HG03064 (cell line): ENCODE results near the gene PRRG3.

ENCODE experiments used
- ATAC-seq: cut with Tn5 transposase; IDR thresholded peaks from one replicate; pipeline ENCODE4 v1.9.1; 2021; ENCODE audit warnings: low read depth; ENCODE audit not compliant: unreplicated experiment

Gene PRRG3

DNA sequence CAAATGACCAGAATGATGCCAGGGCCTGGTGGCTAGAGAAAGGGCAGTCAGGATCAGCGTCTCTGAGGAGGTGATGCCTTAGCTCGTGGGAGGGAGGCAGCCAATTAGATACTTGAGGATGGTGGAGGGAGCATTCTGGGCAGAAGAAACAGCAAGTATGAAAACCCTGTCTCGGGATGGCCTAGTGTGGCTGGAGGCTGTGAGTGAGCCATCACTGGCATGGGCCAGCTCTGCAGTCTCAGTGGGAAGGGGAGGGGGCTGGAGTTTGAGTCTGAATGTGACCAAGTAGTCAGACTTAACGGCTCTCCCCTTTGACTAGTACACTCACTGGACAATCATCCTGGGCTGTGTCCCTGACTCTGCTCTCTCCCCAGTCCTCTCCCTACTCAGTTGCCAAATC lies 46.3 kb downstream of the PRRG3 start:
- no peak for ATAC-seq

- ATAC-seq, result no peak
Observed at GRCh38 chrX:151742311-151742710, 47.1 kb downstream of the PRRG3 start.

- ATAC-seq, result no peak
Observed at GRCh38 chrX:151743651-151744470, 48.6 kb downstream of the PRRG3 start.

DNA sequence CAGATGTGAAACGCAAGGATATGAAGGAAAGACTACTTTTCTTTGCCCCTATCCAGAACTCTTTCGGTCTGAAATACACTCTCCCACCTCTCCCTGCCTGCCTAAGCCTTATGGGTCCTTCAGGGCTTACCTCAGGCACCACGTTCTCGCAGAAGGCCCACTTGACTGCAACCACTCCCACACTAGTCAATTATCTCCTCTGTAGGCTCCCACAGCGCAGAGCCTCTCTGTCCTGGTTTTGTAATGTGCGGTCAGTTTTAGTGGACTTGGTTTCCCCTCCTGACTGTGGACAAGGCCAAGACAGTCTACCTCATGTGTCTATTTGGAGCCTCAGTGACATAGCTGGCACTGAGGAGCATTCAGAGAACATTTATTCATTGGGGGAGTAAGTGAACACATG lies 50.4 kb downstream of the PRRG3 start:
- ATAC-seq, result no peak

GRCh38 chrX:151746502-151746901 lies 51.2 kb downstream of the PRRG3 start:
- no peak for ATAC-seq

DNA sequence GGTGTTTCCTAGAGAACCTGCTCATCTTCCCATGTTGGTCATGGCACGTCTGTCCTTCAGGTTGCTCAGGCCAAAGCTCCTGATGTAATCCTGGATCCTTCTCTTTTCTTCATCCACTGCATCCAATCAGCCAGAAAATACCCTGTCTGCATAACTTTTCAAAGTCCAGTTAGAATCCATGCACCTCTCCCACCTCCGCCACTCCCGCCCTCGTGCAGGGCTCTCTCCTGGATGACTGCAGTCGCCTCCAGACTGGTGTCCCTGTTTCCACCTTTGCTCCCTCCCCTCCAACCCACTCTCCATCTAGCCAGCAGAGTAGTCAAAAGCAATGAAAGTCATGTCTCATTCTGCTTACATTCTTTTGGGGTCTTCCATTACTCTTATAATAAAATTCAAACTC lies 55.3 kb downstream of the PRRG3 start:
- ATAC-seq, result no peak

GRCh38 chrX:151752847-151753246 lies 57.6 kb downstream of the PRRG3 start:
- no peak for ATAC-seq

- ATAC-seq, result no peak
Observed at GRCh38 chrX:151753313-151754046, 58.2 kb downstream of the PRRG3 start.

DNA sequence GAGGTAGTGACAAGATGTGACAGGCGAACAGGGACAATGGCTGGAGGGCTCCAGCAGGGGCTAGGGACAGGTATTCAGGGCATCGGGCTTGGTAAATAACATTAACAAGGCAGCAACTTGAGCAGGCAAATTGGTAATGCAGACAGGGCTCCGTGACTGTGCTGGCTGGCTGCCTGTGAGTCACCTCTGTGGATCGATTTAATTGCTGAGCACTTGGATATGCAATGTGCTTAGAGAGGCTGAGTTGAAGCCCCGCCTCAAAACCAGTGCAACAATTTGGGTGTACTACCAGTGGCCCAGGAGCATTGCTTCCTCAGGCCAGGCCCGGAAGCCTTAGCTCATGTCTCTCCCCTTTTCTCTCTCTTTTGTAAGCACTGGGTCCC lies 58.8 kb downstream of the PRRG3 start:
- no peak for ATAC-seq

- ATAC-seq, result no peak
Observed at GRCh38 chrX:151754641-151755215, 59.5 kb downstream of the PRRG3 start.
